Spleen (tissue), 7 donors: ENCODE results near the gene GDPGP1.

Experiments used
- POLR2A ChIP-seq, 3 donors: fragments of 450-650 bp; IDR thresholded peaks; one replicate each; pipeline ENCODE4 v1.5.1; 2017; ENCODE audit warnings: antibody characterized with exemption in 3 of 3, mild to moderate bottlenecking in 1 of 3
- TF ChIP-seq, protein P1 (sequence below), 11 experiments: fragments of 200-600 bp in 7 of 11; fragments of 450-650 bp in 4 of 11; sonication (generic) in 4 of 11; IDR thresholded peaks in 8 of 11; conservative IDR thresholded peaks in 3 of 11; 1 replicate in 7 of 11; 2 replicates in 4 of 11; pipeline versions ENCODE4 v1.4.0 to v1.8.0; 2016 to 2021; ENCODE audit warnings: antibody characterized with exemption in 11 of 11, inconsistent platforms in 4 of 11, mild to moderate bottlenecking in 1 of 11
- donor health status: DM: no; HTN: no; CAD: no; lungs with moderate emphysema.
- donor health status: DM: no; HTN: no; CAD: no.
- donor health status: DM: no; HTN: no; CAD: no.

- TF ChIP-seq, protein P1, sequence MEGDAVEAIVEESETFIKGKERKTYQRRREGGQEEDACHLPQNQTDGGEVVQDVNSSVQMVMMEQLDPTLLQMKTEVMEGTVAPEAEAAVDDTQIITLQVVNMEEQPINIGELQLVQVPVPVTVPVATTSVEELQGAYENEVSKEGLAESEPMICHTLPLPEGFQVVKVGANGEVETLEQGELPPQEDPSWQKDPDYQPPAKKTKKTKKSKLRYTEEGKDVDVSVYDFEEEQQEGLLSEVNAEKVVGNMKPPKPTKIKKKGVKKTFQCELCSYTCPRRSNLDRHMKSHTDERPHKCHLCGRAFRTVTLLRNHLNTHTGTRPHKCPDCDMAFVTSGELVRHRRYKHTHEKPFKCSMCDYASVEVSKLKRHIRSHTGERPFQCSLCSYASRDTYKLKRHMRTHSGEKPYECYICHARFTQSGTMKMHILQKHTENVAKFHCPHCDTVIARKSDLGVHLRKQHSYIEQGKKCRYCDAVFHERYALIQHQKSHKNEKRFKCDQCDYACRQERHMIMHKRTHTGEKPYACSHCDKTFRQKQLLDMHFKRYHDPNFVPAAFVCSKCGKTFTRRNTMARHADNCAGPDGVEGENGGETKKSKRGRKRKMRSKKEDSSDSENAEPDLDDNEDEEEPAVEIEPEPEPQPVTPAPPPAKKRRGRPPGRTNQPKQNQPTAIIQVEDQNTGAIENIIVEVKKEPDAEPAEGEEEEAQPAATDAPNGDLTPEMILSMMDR (IDR thresholded peaks at IDR 0.05 in 8 of 11, conservative IDR thresholded peaks at IDR 0.05 in 3 of 11): no peak
- TF ChIP-seq POLR2A (IDR thresholded peaks at IDR 0.05): no peak
Observed at GRCh38 chr15:90217671-90218394, 16.2 kb upstream of the GDPGP1 start.
